Stimulated activated naive B cell treated with anti-CD40 and anti-IgM and Interleukin-4, amounts not matched to agents 10 μg/mL and 1 μg/mL and 100 μg/mL, for 72 hours (primary cell): ENCODE results near the gene ZNF556.

Experiments
- ATAC-seq, 2 donors: fragments of 150-1000 bp; cut with Tn5 transposase; replicated peaks; 2 replicates each; pipeline ENCODE4 v1.10.0; 2021; ENCODE audit warnings: moderate library complexity in 1 of 2
- DNase-seq: peaks from one replicate; pipeline ENCODE4 v3.0.0; 2021
- H3K27ac Mint-ChIP-seq: one replicate; pipeline ENCODE4 v1.8.0; 2022; ENCODE audit warnings: mild to moderate bottlenecking, mixed read lengths
- H3K27me3 Mint-ChIP-seq, 2 donors: one replicate each; pipeline ENCODE4 v1.8.0; 2022; ENCODE audit warnings: mixed read lengths in 2 of 2
- H3K36me3 Mint-ChIP-seq, 2 donors: one replicate each; pipeline ENCODE4 v1.8.0; 2022; ENCODE audit warnings: mixed read lengths in 2 of 2, mild to moderate bottlenecking in 1 of 2
- H3K4me1 Mint-ChIP-seq, 2 donors: one replicate each; pipeline ENCODE4 v1.8.0; 2022; ENCODE audit warnings: mixed read lengths in 2 of 2, mild to moderate bottlenecking in 1 of 2
- H3K4me3 Mint-ChIP-seq, 2 donors: one replicate each; pipeline ENCODE4 v1.8.0; 2022; ENCODE audit warnings: mild to moderate bottlenecking in 2 of 2, mixed read lengths in 2 of 2, moderate library complexity in 1 of 2
- H3K9me3 Mint-ChIP-seq, 2 donors: one replicate each; pipeline ENCODE4 v1.8.0; 2022; ENCODE audit warnings: mixed read lengths in 2 of 2, mild to moderate bottlenecking in 1 of 2

ZNF556 gene

DNA sequence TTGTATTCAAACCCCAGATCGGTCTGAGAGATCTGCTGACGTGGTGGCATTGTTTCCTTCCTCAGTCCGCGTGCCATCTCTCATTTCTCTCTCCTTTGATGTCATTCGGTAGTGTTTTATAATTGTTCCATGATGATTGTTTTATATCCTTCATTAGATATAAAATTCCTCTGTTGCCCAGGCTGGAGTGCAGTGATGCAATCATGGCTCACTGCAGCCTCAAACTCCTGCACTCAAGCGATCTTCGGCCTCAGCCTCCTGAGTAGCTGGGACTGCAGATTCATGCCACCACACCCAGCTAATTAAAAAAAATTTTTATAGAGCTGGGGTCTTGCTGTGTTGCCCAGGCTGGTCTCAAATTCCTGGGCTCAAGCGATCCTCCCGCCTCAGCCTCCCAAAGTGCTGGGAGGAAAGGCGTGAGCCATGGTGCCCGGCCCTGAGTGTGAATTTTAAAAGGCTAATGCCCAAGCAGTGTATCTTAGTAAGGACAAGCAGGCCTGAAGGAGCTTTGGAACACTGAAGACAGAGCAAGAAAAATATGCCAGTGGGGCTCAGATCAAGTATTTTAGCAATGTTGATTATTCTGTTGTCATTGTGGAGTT, 38.9 kb downstream of the ZNF556 start:
- Mint-ChIP-seq H3K27me3 (no peaks in the 10 kb centered on the region), H3K36me3 (peaks cover 7 to 17% of the 10 kb centered on the region in 2 donors), H3K4me3 (no peak overlapping the region), H3K27ac (no peak overlapping the region), H3K4me1 (peaks cover 16 to 35% of the 10 kb centered on the region in 2 donors), H3K9me3 (peaks cover 3 to 4% of the 10 kb centered on the region in 2 donors)
- DNase-seq (no peak), ATAC-seq (no peak)

DNA sequence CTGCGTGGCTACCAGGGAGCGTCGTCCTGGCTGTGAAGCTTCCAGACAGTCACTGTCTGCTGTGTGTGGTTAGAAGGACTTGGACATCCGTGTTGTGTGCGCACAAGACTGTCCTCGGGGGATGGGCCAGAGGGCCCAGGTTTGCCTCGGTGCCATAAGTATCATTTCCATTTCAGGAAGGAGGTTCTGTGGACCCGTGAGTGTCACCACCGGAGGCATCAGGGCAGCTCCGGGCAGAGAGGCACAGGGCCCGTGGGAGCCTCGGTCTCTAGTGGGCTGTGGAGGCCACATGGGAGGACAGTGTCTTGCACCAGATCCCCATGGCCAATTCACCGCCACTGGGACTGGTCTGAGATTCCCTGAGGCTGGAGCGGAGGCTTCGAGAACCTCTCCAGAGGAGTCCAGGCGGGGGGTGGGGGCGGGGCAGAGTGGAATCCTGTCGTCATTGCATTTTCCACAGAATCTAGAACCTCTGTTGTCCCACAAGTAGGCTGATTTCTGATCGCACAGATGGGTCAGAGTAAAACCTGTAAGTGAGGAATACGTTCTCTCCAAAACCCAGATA, 39.6 kb downstream of the ZNF556 start:
- DNase-seq (no peak), ATAC-seq (no peak)
- H3K4me3 Mint-ChIP-seq = no peak overlapping the region
- no peak overlapping the region for H3K27ac Mint-ChIP-seq
- H3K27me3 Mint-ChIP-seq = no peaks in the 10 kb centered on the region
- peaks cover 9 to 20% of the 10 kb centered on the region in 2 donors for H3K36me3 Mint-ChIP-seq
- peaks cover 3 to 4% of the 10 kb centered on the region in 2 donors for H3K9me3 Mint-ChIP-seq
- H3K4me1 Mint-ChIP-seq = peaks cover 15 to 29% of the 10 kb centered on the region in 2 donors

DNA sequence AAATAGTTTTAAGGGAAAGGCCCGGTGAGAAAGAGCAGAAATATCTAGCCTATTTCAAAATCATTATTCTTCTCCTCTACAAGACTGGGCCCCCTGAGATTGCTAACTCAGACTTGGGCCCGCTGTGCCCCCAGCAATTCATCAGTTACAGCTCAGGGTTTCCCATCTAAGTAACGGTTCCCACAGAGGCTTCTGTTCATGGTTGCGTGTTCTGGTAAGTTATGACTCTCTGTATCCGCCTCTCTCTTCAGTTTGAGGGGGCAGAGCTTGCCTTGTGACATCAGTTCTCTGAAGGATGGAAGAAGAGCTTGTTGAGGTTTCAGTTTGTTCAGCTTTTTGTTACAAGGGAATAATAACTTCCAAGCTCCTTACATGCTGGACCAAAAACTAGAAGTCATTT, 45.2 kb downstream of the ZNF556 start:
- Mint-ChIP-seq H3K27me3 (no peaks in the 10 kb centered on the region), H3K9me3 (peaks cover 10% of the 10 kb centered on the region in 2 donors), H3K27ac (no peak overlapping the region), H3K36me3 (peaks cover 31 to 49% of the 10 kb centered on the region in 2 donors), H3K4me3 (no peak overlapping the region), H3K4me1 (peaks cover 9 to 23% of the 10 kb centered on the region in 2 donors)
- ATAC-seq = no peak
- DNase-seq = no peak

DNA sequence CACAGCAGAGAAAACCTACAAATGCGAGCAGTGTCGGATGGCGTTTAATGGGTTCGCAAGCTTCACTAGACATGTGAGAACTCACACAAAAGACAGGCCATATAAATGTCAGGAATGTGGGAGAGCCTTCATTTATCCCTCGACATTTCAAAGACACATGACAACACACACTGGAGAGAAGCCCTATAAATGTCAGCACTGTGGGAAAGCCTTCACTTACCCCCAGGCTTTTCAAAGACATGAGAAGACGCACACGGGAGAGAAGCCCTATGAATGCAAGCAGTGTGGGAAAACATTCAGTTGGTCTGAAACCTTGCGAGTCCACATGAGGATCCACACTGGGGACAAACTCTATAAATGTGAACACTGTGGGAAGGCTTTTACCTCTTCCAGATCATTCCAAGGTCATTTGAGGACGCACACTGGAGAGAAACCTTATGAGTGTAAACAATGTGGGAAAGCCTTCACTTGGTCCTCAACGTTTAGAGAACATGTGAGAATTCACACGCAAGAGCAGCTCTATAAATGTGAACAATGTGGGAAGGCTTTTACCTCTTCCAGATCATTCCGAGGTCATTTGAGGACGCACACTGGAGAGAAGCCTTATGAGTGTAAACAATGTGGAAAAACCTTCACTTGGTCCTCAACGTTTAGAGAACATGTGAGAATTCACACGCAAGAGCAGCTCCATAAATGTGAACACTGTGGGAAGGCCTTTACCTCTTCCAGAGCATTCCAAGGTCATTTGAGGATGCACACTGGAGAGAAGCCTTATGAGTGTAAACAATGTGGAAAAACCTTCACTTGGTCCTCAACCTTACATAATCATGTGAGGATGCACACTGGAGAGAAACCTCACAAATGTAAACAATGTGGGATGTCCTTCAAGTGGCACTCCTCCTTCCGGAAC, 50.4 kb downstream of the ZNF556 start:
- Mint-ChIP-seq H3K27me3 (no peaks in the 10 kb centered on the region), H3K4me3 (no peak overlapping the region), H3K36me3 (peaks cover 38 to 45% of the 10 kb centered on the region in 2 donors), H3K4me1 (no peaks in the 10 kb centered on the region), H3K9me3 (peaks cover 8 to 9% of the 10 kb centered on the region in 2 donors), H3K27ac (no peak overlapping the region)
- DNase-seq (no peak), ATAC-seq (no peak)

DNA sequence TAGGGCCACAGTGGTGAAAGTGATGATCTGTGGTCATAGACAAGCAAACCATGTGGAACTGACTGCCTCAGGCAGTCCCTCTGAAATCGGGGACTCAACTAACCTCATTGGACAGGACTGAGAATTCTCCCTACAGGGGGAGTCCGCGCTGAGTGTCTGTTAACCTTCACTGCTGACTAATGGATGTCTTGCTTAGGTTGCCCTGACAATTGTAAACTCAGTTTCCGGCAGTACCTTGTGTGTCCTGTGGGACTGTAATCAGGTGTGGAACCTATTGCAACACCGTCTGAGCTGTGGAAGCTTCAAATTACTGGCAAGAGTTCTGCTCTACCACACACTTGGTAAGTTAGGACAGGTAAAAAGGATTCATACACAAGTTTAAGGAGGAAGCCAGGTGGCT, 55.9 kb downstream of the ZNF556 start:
- Mint-ChIP-seq H3K27me3 (no peaks in the 10 kb centered on the region), H3K4me1 (no peaks in the 10 kb centered on the region), H3K4me3 (no peak overlapping the region), H3K36me3 (peaks cover 20 to 25% of the 10 kb centered on the region in 2 donors), H3K27ac (no peak overlapping the region), H3K9me3 (no peaks in the 10 kb centered on the region)
- no peak for DNase-seq
- peak in 1 of 2 donors; percentile 54 for ATAC-seq

DNA sequence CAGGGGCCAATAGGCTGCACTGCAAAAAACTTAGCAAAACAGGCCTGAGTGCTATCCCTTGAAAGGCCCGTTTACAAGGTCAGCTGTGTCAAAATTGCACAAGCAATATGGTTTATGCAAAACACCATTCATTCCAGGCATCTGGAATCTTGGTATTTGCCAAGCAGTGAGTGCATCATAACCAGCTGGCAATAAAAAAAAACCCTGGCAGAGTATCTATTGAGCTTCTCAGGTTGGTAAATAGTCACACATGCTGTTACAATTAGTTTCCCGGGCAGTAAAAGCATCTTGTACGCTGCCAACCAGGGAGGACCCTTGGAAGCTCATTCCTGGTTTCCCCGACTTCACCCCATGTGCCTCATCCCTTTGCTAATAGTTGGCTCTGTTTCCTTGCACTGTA, 56.4 kb downstream of the ZNF556 start:
- H3K4me1 Mint-ChIP-seq = no peaks in the 10 kb centered on the region
- H3K4me3 Mint-ChIP-seq = no peak overlapping the region
- H3K27me3 Mint-ChIP-seq = no peaks in the 10 kb centered on the region
- H3K9me3 Mint-ChIP-seq = no peaks in the 10 kb centered on the region
- ATAC-seq (no peak), DNase-seq (no peak)
- no peak overlapping the region for H3K27ac Mint-ChIP-seq
- H3K36me3 Mint-ChIP-seq = peaks cover 16 to 21% of the 10 kb centered on the region in 2 donors

DNA sequence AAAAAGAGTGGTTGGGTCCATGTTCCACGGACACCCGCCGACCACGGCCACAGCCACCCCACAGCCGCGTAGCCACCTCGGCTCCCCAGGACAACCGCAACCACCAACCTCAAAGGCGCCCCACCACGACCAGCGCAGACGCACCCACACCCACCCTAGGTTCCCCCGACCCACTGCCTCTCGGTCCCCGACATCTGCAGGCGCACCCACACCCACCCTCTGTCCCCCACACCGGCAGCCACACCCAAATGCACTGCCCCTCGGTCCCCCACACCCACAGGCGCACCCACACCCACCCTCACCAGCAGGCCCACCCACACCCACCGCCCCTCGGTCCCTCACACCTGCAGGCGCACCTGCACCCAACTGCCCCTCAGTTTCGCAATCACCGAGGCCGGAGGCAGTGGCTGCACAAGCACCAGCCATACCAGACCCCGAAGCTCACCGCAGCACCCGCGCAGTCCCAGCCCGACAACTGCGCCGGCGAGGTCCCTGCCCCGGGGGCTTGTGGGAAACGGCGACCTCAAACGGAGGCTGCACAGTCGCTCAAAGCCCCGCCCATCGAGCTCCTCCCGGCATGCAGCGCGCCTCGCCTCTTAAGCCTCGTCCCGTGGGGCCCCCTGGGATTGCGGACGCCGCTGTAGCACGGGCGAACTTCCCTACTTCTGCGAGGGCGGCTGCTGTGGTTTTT, 59.4 kb downstream of the ZNF556 start:
- Mint-ChIP-seq H3K4me1 (no peaks in the 10 kb centered on the region), H3K4me3 (no peak overlapping the region), H3K27ac (no peak overlapping the region), H3K9me3 (peaks cover 7% of the 10 kb centered on the region in 2 donors), H3K27me3 (no peaks in the 10 kb centered on the region), H3K36me3 (peaks cover 22 to 26% of the 10 kb centered on the region in 2 donors)
- DNase-seq = no peak
- no peak for ATAC-seq

DNA sequence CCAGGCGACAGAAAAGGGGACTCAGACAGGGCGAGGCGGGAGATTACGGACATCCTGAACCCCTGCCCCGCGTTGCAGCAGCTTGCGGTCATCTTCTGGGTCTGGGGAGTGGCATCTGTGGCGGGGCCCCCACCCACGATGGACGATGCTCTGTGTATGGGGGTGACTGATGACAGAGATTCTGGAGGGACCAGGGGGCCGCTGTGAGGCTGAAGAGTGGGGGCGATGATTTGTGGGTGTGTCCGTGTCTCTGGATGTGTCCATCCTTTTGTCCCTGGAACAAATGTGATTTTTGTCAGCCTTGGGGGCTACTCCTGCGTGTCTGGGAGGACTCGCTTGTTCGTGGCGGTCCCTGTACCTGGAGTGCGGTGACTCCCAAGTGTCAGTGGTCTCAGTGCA, 59.9 kb downstream of the ZNF556 start:
- peaks cover 7 to 8% of the 10 kb centered on the region in 2 donors for H3K9me3 Mint-ChIP-seq
- H3K4me1 Mint-ChIP-seq = no peaks in the 10 kb centered on the region
- DNase-seq (no peak), ATAC-seq (no peak)
- no peaks in the 10 kb centered on the region for H3K27me3 Mint-ChIP-seq
- H3K27ac Mint-ChIP-seq = no peak overlapping the region
- peaks cover 24 to 29% of the 10 kb centered on the region in 2 donors for H3K36me3 Mint-ChIP-seq
- no peak overlapping the region for H3K4me3 Mint-ChIP-seq
